Testis (tissue), 2 donors: Measurements from ENCODE around the gene GNPDA2.

Experiments used
- POLR2A ChIP-seq: fragments of 450-650 bp; IDR thresholded peaks from one replicate; pipeline ENCODE4 v1.6.1; 2017; ENCODE audit warnings: antibody characterized with exemption, mild to moderate bottlenecking, moderate library complexity
- TF ChIP-seq, protein P1 (sequence below), 3 experiments: fragments of 450-650 bp in 2 of 3; fragments of 200-600 bp in 1 of 3; sonication (generic) in 1 of 3; IDR thresholded peaks; one replicate each; pipeline ENCODE4 v1.5.1; 2016 to 2019; ENCODE audit warnings: antibody characterized with exemption in 3 of 3, mild to moderate bottlenecking in 2 of 3, moderate library complexity in 1 of 3

DNA sequence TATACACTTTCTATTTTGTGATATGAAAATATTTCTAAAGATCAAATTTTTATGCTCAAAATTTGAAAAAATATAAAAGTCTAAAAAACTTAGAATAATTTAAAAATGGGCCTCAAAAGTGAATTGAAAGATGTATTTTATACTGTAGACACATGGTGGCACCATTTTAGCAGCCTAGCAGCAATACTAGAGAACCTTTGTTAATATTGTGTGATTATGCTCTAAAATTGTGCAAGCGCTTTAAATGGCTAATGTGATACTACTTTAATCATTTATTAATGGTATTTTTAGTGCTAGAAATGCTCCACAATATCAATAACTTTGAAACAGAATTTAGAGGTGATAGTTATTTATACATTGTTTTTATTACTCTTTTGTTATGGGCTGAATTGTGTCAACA is 51.9 kb downstream of the GNPDA2 start:
- TF ChIP-seq, protein P1, sequence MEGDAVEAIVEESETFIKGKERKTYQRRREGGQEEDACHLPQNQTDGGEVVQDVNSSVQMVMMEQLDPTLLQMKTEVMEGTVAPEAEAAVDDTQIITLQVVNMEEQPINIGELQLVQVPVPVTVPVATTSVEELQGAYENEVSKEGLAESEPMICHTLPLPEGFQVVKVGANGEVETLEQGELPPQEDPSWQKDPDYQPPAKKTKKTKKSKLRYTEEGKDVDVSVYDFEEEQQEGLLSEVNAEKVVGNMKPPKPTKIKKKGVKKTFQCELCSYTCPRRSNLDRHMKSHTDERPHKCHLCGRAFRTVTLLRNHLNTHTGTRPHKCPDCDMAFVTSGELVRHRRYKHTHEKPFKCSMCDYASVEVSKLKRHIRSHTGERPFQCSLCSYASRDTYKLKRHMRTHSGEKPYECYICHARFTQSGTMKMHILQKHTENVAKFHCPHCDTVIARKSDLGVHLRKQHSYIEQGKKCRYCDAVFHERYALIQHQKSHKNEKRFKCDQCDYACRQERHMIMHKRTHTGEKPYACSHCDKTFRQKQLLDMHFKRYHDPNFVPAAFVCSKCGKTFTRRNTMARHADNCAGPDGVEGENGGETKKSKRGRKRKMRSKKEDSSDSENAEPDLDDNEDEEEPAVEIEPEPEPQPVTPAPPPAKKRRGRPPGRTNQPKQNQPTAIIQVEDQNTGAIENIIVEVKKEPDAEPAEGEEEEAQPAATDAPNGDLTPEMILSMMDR (IDR thresholded peaks at IDR 0.05): no peak
- TF ChIP-seq POLR2A: no peak
